ENCODE results near the gene BEST4.
"Not testable (repeated sequence)": the region's sequence is repeated elsewhere in the genome, so short reads cannot be mapped to it uniquely, and the experiment has no call there.

The BEST4 gene

GRCh38 chr1:44777547-44777946 lies 10.4 kb downstream of the BEST4 start:
- no peak for DNase-seq (ENCODE audit: low read depth)

GRCh38 chr1:44776730-44777068 lies 11.3 kb downstream of the BEST4 start:
- DNase-seq (ENCODE audit: low read depth): no peak

GRCh38 chr1:44775930-44776729 lies 11.8 kb downstream of the BEST4 start:
- no peak for DNase-seq (ENCODE audit: low read depth)

GRCh38 chr1:44775078-44775929 lies 12.7 kb downstream of the BEST4 start, which contains the start of gene RPS8:
Gene RPS8 (plus strand): TSS chr1:44775540. CDS start chr1:44775597, 57 bp downstream.
- DNase-seq (ENCODE audit: low read depth): peak; percentile 84

- not testable (repeated sequence) for DNase-seq (ENCODE audit: low read depth)
These were observed 21.5 kb downstream of the BEST4 start for GRCh38 chr1:44766421-44766820.

- no peak for DNase-seq (ENCODE audit: low read depth)
These were observed 27.1 kb downstream of the BEST4 start for GRCh38 chr1:44760876-44761275.

GRCh38 chr1:44759077-44759476 lies 28.9 kb downstream of the BEST4 start:
- DNase-seq (ENCODE audit: low read depth): no peak

GRCh38 chr1:44757420-44757819 lies 30.6 kb downstream of the BEST4 start:
- DNase-seq (ENCODE audit: low read depth): no peak

- DNase-seq (ENCODE audit: low read depth): no peak
These were observed 40.1 kb downstream of the BEST4 start for GRCh38 chr1:44747878-44748277.

- DNase-seq (ENCODE audit: low read depth): no peak
These were observed 44.8 kb downstream of the BEST4 start for GRCh38 chr1:44743211-44743610.

GRCh38 chr1:44740179-44740617 lies 47.8 kb downstream of the BEST4 start:
- DNase-seq (ENCODE audit: low read depth): no peak

GRCh38 chr1:44739307-44740178 lies 48.4 kb downstream of the BEST4 start, which contains the start of gene KIF2C:
Gene KIF2C (plus strand): TSS chr1:44739837. CDS start chr1:44739933, 96 bp downstream.
- peak; percentile 96 for DNase-seq (ENCODE audit: low read depth)

- DNase-seq (ENCODE audit: low read depth): not testable (repeated sequence)
These were observed 49.0 kb downstream of the BEST4 start for GRCh38 chr1:44738953-44739306.

- DNase-seq (ENCODE audit: low read depth): no peak
These were observed 52.0 kb downstream of the BEST4 start for GRCh38 chr1:44735992-44736391.

- no peak for DNase-seq (ENCODE audit: low read depth)
These were observed 54.2 kb downstream of the BEST4 start for GRCh38 chr1:44733784-44734183.
